HepG2 (cell line): Measurements from ENCODE around the gene C2CD3. TPM values are rescaled to one million over a fixed set of nuclear protein-coding genes. Genes with fewer than 3 reads are reported as not detected.

ENCODE experiments used
- ATAC-seq: fragments of 200-7000 bp; cut with Tn5 transposase; 3 replicates; pipeline ENCODE4 v1.9.1; 2020; ENCODE audit warnings: mild to moderate bottlenecking, moderate library complexity
- BruUV-seq: library from RNA; stranded (reverse); fragments of 400-500 nt; replicated peaks from 2 replicates; lab custom pipeline; 2021; lab: Mats Ljungman, UMichigan
- CTCF ChIA-PET: fragments of 300-600 bp; formaldehyde crosslinking; extraction: SDS; loops from one replicate; lab custom pipeline; 2021; ENCODE audit warnings: low total read pairs, inconsistent platforms, low intra/inter-chr PET ratio; lab: Yijun Ruan, JAX
- POLR2A ChIA-PET: fragments of 350-600 bp; sonication (Branson Sonifier 250); formaldehyde crosslinking; loops from one replicate; lab custom pipeline; 2020; ENCODE audit warnings: antibody characterized with exemption, inconsistent platforms; lab: Yijun Ruan, JAX
- DNase-seq: peaks from one replicate; pipeline ENCODE4 v3.0.0-alpha.2; 2015; ENCODE audit warnings: low spot score
- FAIRE-seq: peaks from 3 replicates; lab custom pipeline; 2011; peaks lifted over from hg19 to GRCh38; lab: Jason Lieb, UNC
- H2AFZ ChIP-seq: one replicate; pipeline ENCODE4 v1.6.1; 2011; ENCODE audit warnings: low read length, inconsistent platforms
- H3K27ac ChIP-seq: fragments of 300-600 bp; 3 replicates; pipeline ENCODE4 v1.8.0; 2011; ENCODE audit warnings: mixed run types, mild to moderate bottlenecking, mixed read lengths, low read length, inconsistent platforms; ENCODE audit not compliant: insufficient read depth; ENCODE audit errors: extremely low read length
- H3K27me3 ChIP-seq, 2 experiments: fragments of 200-600 bp in 1 of 2; 2 replicates in 1 of 2; 3 replicates in 1 of 2; pipeline versions ENCODE4 v1.6.0 to v1.8.0; 2011; ENCODE audit warnings: low read length in 2 of 2, mild to moderate bottlenecking in 2 of 2, moderate library complexity in 2 of 2, inconsistent platforms in 1 of 2; ENCODE audit not compliant: insufficient read depth in 2 of 2, control insufficient read depth in 1 of 2
- H3K36me3 ChIP-seq, 2 experiments: fragments of 200-600 bp in 1 of 2; replicated peaks in 1 of 2; 2 replicates in 1 of 2; 3 replicates in 1 of 2; pipeline versions ENCODE4 v1.5.1 to v1.8.0; 2011; ENCODE audit warnings: low read length in 2 of 2, inconsistent platforms in 1 of 2; ENCODE audit not compliant: insufficient read depth in 2 of 2, control insufficient read depth in 1 of 2
- H3K4me1 ChIP-seq: 2 replicates; pipeline ENCODE4 v1.5.1; 2012; ENCODE audit warnings: low read length, inconsistent platforms; ENCODE audit not compliant: insufficient read depth
- H3K4me2 ChIP-seq: 2 replicates; pipeline ENCODE4 v1.6.0; 2011; ENCODE audit warnings: low read depth, low read length, inconsistent platforms
- H3K4me3 ChIP-seq, 3 experiments: fragments of 200-600 bp in 1 of 3; sonication (generic), shearing (Covaris generic) in 1 of 3; replicated peaks in 1 of 3; 2 replicates each; pipeline ENCODE4 v1.5.1; 2011 to 2016; ENCODE audit warnings: low read length in 3 of 3, inconsistent platforms in 2 of 3, low read depth in 2 of 3, mild to moderate bottlenecking in 2 of 3, control low read depth in 1 of 3, mixed read lengths in 1 of 3; ENCODE audit not compliant: insufficient read depth in 1 of 3
- H3K79me2 ChIP-seq: one replicate; pipeline ENCODE4 v1.6.1; 2011; ENCODE audit warnings: low read length, inconsistent platforms; ENCODE audit not compliant: insufficient read depth
- H3K9ac ChIP-seq: 2 replicates; pipeline ENCODE4 v1.6.0; 2011; ENCODE audit warnings: mild to moderate bottlenecking, low read depth, low read length, inconsistent platforms; ENCODE audit not compliant: insufficient read depth
- H3K9me3 ChIP-seq: 2 replicates; pipeline ENCODE4 v1.5.1; 2012; ENCODE audit warnings: mild to moderate bottlenecking, low read length
- H4K20me1 ChIP-seq: 2 replicates; pipeline ENCODE4 v1.6.0; 2011; ENCODE audit warnings: inconsistent platforms, mild to moderate bottlenecking, low read length, moderate library complexity; ENCODE audit not compliant: insufficient read depth
- ATRX ChIP-seq: sonication (generic); formaldehyde crosslinking; IDR thresholded peaks from 2 replicates; pipeline ENCODE4 v1.4.0; 2020; ENCODE audit warnings: missing genetic modification reagents, borderline replicate concordance
- FOXA1 ChIP-seq, 2 experiments: fragments of 450-650 bp in 1 of 2; sonication (generic) in 1 of 2; formaldehyde crosslinking in 1 of 2; IDR thresholded peaks; 2 replicates each; pipeline versions ENCODE4 v1.4.0 to v1.6.1; 2016 to 2020; ENCODE audit warnings: missing genetic modification reagents in 1 of 2
- IRX3 ChIP-seq: sonication (generic); formaldehyde crosslinking; IDR thresholded peaks from 2 replicates; pipeline ENCODE4 v1.8.1; 2023; ENCODE audit warnings: mild to moderate bottlenecking, low read depth, missing genetic modification reagents, borderline replicate concordance
- NR1H2 ChIP-seq: sonication (generic); formaldehyde crosslinking; IDR thresholded peaks from 2 replicates; pipeline ENCODE4 v1.8.1; 2022; ENCODE audit warnings: low read depth, missing genetic modification reagents, borderline replicate concordance
- SOX6 ChIP-seq, 2 experiments: fragments of 450-650 bp in 1 of 2; sonication (generic) in 1 of 2; formaldehyde crosslinking in 1 of 2; IDR thresholded peaks; 2 replicates each; pipeline versions ENCODE4 v1.4.0 to v1.6.1; 2017 to 2020; ENCODE audit warnings: antibody characterized with exemption in 1 of 2, mild to moderate bottlenecking in 1 of 2, missing genetic modification reagents in 1 of 2
- ZNF225 ChIP-seq: sonication (generic); formaldehyde crosslinking; IDR thresholded peaks from 2 replicates; pipeline ENCODE4 v1.4.0; 2020; ENCODE audit warnings: mild to moderate bottlenecking, missing genetic modification reagents
- ZNF460 ChIP-seq: sonication (generic); formaldehyde crosslinking; IDR thresholded peaks from 2 replicates; pipeline ENCODE4 v1.5.1; 2020; ENCODE audit warnings: missing genetic modification reagents, mild to moderate bottlenecking, borderline replicate concordance
- ZNF484 ChIP-seq: sonication (generic); formaldehyde crosslinking; IDR thresholded peaks from 2 replicates; pipeline ENCODE4 v1.5.1; 2020; ENCODE audit warnings: mild to moderate bottlenecking, low read depth, missing genetic modification reagents, borderline replicate concordance
- WGBS: methylation state at CpG from one replicate; pipeline ENCODE4 v1.1.6; 2017; ENCODE audit warnings: low lambda C conversion rate; 5-methylcytosine and 5-hydroxymethylcytosine counted together
- in situ Hi-C: cut with HindIII; loops from 2 replicates; pipeline ENCODE4 v1.10.0; 2017; ENCODE audit warnings: low pct_unique_long_range_greater_than_20kb; ENCODE audit not compliant: extremely low pct_ligation_motif_present
- intact Hi-C: fragments of 100-400 bp; cut with micrococcal nuclease; formaldehyde crosslinking; loops from one replicate; pipeline ENCODE4 v1.10.0; 2022; ENCODE audit not compliant: unreplicated experiment
- polyA plus RNA-seq, 8 experiments: library from polyadenylated mRNA; depleted of rRNA in 3 of 8; stranded (reverse) in 7 of 8; unstranded in 1 of 8; fragments of >200 nt; fragmentation: Illumina TruSeq in 4 of 8; extraction: Trizol in 4 of 8; gene quantifications; 2 replicates each; pipeline versions ENCODE4 v1.2.1 to v1.2.3, GENCODE V29; 2011 to 2016; ENCODE audit warnings: low read depth in 4 of 8, missing spikeins in 1 of 8, mixed read lengths in 1 of 8; ENCODE audit not compliant: insufficient read depth in 1 of 8
- total RNA-seq, 5 experiments: library from RNA; depleted of rRNA; stranded (reverse); fragments of >200 nt; fragmentation: Illumina TruSeq; extraction: Trizol; gene quantifications; 2 replicates each; pipeline ENCODE4 v1.2.3, GENCODE V29; 2016; ENCODE audit warnings: low read depth in 1 of 5
- TF ChIP-seq, protein P1 (sequence below): sonication (generic); formaldehyde crosslinking; IDR thresholded peaks from 2 replicates; pipeline ENCODE4 v1.5.0; 2020; ENCODE audit warnings: missing genetic modification reagents, mild to moderate bottlenecking, borderline replicate concordance
- TF ChIP-seq, protein P2 (sequence below): IDR thresholded peaks from 2 replicates; pipeline ENCODE4 v1.6.1; 2016; ENCODE audit warnings: missing genetic modification reagents, missing compliant biosample characterization
- TF ChIP-seq, protein P3 (sequence below): sonication (generic); formaldehyde crosslinking; IDR thresholded peaks from 2 replicates; pipeline ENCODE4 v1.8.0; 2022; ENCODE audit warnings: mild to moderate bottlenecking, missing genetic modification reagents; ENCODE audit not compliant: insufficient replicate concordance

Gene C2CD3
- total and polyA plus RNA-seq, 2 of the 13 experiments (the other 11 are each of a cell fraction or from before 2014, with no cell fraction given): 5.5 to 6.4 TPM

DNA sequence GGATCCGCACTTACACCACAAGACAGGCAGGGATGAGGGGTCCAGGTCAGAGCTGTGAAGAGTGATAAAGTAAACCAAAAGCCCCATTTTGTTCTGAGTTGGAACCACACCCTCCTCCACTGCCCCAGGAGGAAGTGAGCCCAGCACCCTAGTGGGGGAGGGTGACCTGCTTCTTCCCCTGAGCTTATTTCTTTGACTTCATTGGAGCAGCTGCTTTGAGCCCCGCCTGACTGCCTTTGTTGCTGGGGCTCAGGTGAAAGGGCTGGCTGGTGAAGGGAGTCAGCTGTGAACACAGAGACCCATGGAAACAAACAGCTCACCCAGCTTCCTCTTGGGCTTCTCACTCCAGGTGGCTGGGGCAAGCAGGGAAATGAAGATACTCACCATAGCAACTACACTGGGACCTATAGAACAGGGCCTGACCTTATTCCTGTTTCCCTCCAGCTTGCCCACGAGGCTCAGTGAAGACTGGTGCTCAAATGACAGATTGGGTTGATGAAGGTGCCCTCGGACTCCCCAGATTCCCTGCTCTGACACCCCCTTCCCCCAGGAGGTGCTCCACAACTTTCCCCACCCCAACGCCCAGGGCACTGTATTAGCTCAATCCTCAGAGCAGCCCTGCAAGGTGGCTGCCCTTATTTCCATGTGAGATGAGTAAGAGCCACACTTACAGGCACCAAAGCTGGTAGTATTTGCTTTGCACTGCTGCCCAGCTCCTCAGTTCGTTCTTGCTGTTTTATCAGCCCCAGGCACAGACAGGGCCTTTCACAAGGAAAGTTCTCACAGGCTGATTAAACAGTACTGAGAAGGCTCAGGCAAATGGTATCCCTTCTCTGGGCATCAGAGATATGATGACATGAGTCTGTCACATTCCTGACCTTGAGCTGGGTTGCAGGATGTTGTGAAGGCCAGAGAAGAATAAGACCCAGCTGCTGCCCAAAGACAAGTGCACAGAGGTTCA is 190.5 kb downstream of the C2CD3 start (continued):
- TF ChIP-seq, protein P1, sequence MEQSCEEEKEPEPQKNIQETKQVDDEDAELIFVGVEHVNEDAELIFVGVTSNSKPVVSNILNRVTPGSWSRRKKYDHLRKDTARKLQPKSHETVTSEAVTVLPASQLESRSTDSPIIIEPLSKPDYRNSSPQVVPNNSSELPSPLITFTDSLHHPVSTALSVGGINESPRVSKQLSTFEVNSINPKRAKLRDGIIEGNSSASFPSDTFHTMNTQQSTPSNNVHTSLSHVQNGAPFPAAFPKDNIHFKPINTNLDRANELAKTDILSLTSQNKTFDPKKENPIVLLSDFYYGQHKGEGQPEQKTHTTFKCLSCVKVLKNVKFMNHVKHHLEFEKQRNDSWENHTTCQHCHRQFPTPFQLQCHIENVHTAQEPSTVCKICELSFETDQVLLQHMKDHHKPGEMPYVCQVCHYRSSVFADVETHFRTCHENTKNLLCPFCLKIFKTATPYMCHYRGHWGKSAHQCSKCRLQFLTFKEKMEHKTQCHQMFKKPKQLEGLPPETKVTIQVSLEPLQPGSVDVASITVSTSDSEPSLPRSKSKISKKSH (CRISPR knock-in tag): no peak
- no peak for TF ChIP-seq ZNF460 (CRISPR knock-in tag)
- TF ChIP-seq IRX3 (CRISPR knock-in tag): no peak
- no peak for TF ChIP-seq ZNF484 (CRISPR knock-in tag)
- TF ChIP-seq ATRX (CRISPR knock-in tag): no peak
- TF ChIP-seq FOXA1 (IDR thresholded peaks at IDR 0.05): no peak
- TF ChIP-seq FOXA1 (CRISPR knock-in tag; IDR thresholded peaks at IDR 0.05): no peak

DNA sequence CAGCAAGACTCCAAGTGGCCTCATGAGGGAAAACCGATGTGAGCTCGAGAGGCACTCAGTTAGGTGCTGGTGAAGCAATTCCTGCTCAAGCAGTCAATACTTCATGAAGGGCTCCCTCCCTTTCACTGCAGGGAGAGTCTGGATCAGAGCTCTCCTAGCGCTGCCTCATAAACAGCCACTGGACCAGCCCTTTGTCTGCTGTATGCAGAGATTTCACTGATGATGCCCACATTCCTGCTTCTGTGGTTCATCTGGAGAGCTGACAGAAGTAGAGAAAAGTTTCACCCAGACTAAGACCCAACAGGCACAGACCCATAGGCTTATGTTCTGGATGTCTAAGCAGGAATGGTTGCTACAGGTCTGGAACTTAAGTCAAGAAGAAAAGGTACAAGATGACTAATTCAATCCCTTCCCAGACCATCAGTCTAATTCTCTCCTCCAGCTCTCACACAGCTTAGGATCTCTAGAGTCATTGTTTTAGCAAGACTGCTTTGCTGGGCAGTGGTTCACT is 192.2 kb downstream of the C2CD3 start:
- no peak for TF ChIP-seq SOX6 (IDR thresholded peaks at IDR 0.05)
- no peak for TF ChIP-seq SOX6 (CRISPR knock-in tag; IDR thresholded peaks at IDR 0.05)
- TF ChIP-seq, protein P2, sequence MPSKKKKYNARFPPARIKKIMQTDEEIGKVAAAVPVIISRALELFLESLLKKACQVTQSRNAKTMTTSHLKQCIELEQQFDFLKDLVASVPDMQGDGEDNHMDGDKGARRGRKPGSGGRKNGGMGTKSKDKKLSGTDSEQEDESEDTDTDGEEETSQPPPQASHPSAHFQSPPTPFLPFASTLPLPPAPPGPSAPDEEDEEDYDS (CRISPR knock-in tag): no peak
- TF ChIP-seq ZNF225 (CRISPR knock-in tag): no peak
- TF ChIP-seq, protein P3, sequence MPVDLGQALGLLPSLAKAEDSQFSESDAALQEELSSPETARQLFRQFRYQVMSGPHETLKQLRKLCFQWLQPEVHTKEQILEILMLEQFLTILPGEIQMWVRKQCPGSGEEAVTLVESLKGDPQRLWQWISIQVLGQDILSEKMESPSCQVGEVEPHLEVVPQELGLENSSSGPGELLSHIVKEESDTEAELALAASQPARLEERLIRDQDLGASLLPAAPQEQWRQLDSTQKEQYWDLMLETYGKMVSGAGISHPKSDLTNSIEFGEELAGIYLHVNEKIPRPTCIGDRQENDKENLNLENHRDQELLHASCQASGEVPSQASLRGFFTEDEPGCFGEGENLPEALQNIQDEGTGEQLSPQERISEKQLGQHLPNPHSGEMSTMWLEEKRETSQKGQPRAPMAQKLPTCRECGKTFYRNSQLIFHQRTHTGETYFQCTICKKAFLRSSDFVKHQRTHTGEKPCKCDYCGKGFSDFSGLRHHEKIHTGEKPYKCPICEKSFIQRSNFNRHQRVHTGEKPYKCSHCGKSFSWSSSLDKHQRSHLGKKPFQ (CRISPR knock-in tag): no peak
- TF ChIP-seq NR1H2: no peak
- Histone ChIP-seq H3K9me3 (no peaks in the 10 kb centered on the region), H3K4me3 (no peak overlapping the region), H4K20me1 (no peaks in the 10 kb centered on the region), H3K9ac (no peak overlapping the region), H3K27ac (no peak overlapping the region), H3K4me2 (no peak overlapping the region), H3K27me3 (no peaks in the 10 kb centered on the region), H3K79me2 (peaks cover 3% of the 10 kb centered on the region), H2AFZ (no peak overlapping the region), H3K36me3 (peaks cover 16 to 47% of the 10 kb centered on the region in 2 experiments; a peak in 4 of 5 replicates), H3K4me1 (peaks cover 34% of the 10 kb centered on the region)
- FAIRE-seq (no peak), DNase-seq (no peak), ATAC-seq (no peak)
- intact Hi-C loops (no loop called here), in situ Hi-C loops (no loop called here)
- WGBS: no CpG with 5 or more reads among the region's 3 CpGs
- ChIA-PET CTCF (no interaction called here), POLR2A (no interaction called here)
- no TSS peak for BruUV-seq
